Left cardiac atrium (tissue), 4 donors: Measurements from ENCODE around the gene DGCR6L. TPM values are rescaled to one million over a fixed set of nuclear protein-coding genes. Genes with fewer than 3 reads are reported as not detected.
"Not testable (repeated sequence)": the region's sequence is repeated elsewhere in the genome, so short reads cannot be mapped to it uniquely, and the experiment has no call there.

Source experiments
- ATAC-seq, 2 donors: fragments of 200-7000 bp; cut with Tn5 transposase; one replicate each; pipeline ENCODE4 v1.9.1; 2020; ENCODE audit warnings: mild to moderate bottlenecking in 2 of 2, moderate library complexity in 2 of 2
- DNase-seq: peaks from one replicate; pipeline ENCODE4 v3.0.0-alpha.2; 2020
- intact Hi-C, 2 donors: fragments of 100-400 bp; cut with DNase I; formaldehyde crosslinking; loops; one replicate each; pipeline versions ENCODE4 v1.14.1 to v1.15.1; 2022 to 2023
- total RNA-seq, 2 donors: library from RNA; stranded (reverse); fragmentation: NEBNext Ultra II Directional; extraction: Animal tissue kit (Norgen Biotek cat#: 25700); gene quantifications; one replicate each; pipeline ENCODE4 v1.2.1, GENCODE V29; 2021
- donor health status: DM: no; HTN: yes; CAD: no.
- donor health status: DM: no; HTN: yes; CAD: no; lungs with severe emphysema.
- donor health status: DM: yes; HTN: yes; CAD: no.
- donor health status: Dilated cardiomyopathy.

DGCR6L gene
- total RNA-seq, 2 donors from 2014 or later: 35.1 to 41.3 TPM

GRCh38 chr22:20312396-20313191 lies 7.3 kb downstream of the DGCR6L start:
- ATAC-seq (no peak), DNase-seq (peak; percentile 3)
- intact Hi-C loops: no loop called here

- DNase-seq: peak; percentile 10
- ATAC-seq: not testable (repeated sequence)
Observed at GRCh38 chr22:20311249-20312062, 8.4 kb downstream of the DGCR6L start.

DNA sequence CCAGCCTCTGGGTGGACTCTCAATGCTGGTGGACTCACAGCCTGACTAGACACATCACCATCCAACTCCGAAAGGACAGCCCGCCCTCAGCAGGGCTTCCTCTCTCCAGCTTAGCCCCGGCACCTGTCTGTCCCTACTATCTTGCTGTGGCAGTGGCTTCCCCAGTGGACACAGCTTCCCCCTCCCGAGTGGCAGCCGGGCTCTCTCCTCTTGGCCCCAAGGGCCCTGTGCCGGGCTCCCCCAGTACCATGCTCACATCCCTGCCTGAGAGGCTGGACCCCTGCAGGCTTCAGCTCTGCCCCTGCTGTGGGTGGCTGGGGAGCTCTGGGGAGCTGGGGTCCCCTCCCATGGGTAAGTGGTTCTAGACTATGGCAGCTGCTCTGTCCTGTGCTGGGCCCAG lies 9.1 kb downstream of the DGCR6L start:
- intact Hi-C loops, ATAC-seq: not testable (repeated sequence)
- DNase-seq: peak; percentile 16

More at GRCh38 chr22:20311249-20312062, 8.4 kb downstream of the DGCR6L start:
- intact Hi-C loops: not testable (repeated sequence)

DNA sequence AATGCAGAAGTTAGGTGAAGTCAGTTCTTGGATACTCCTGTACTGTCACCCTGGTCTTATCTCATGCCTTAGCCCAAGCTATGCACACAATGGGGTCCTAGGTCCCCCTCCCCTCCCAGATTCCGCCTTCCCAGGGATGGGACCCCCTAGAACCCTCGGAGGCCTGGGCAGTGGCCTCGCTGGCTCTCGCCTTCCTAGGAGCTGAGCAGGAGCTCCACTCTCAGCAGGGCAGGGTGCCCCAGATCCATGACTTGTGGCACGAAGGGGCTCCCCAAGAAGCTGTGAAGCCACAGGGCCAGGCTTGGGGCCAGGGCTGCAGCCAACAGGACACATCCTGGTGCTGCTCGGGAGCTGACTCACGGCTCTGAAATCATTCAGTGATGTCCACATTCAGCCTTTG lies 9.7 kb downstream of the DGCR6L start:
- DNase-seq, intact Hi-C loops, ATAC-seq: not testable (repeated sequence)

DNA sequence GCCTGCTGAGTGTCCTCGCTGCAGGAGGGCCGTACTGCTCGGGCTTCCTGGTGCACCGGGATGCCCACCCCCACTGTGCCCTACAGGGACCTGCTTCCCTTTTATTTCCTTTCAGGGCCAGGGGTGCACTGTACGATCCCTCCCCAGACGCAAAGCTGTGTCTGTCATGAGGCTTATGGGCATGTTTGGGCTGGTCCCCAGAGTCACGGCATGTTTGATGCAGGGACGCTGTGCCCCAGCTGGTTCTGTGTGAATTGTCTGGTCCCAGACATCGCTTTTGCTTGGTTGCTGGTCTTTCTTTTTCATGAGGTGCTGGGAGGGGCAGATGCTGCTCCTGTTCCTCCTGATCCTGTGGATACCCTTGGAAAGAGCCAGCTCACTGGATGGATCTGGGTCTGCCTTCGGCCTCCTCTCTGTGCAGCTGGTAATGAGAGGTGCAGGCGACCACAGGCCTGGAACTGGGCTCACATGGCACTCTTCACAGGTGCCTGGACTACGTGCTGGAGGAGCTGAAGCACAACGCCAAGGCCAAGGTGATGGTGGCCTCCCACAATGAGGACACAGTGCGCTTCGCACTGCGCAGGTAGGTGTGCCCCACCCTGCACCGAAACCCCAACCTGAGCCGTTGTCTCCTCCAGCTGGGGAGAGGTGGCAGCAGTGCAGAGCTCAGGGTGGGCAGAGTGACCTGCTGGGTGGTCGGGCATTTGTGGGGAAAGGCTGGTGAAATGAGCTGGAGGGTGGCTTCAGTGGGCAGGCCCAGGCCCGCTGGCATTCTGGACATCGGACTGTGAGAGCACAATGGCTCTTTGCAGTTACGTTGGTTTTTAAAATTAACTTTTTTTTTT lies 10.8 kb downstream of the DGCR6L start:
- ATAC-seq, intact Hi-C loops: not testable (repeated sequence)
- DNase-seq: peak; percentile 12

DNA sequence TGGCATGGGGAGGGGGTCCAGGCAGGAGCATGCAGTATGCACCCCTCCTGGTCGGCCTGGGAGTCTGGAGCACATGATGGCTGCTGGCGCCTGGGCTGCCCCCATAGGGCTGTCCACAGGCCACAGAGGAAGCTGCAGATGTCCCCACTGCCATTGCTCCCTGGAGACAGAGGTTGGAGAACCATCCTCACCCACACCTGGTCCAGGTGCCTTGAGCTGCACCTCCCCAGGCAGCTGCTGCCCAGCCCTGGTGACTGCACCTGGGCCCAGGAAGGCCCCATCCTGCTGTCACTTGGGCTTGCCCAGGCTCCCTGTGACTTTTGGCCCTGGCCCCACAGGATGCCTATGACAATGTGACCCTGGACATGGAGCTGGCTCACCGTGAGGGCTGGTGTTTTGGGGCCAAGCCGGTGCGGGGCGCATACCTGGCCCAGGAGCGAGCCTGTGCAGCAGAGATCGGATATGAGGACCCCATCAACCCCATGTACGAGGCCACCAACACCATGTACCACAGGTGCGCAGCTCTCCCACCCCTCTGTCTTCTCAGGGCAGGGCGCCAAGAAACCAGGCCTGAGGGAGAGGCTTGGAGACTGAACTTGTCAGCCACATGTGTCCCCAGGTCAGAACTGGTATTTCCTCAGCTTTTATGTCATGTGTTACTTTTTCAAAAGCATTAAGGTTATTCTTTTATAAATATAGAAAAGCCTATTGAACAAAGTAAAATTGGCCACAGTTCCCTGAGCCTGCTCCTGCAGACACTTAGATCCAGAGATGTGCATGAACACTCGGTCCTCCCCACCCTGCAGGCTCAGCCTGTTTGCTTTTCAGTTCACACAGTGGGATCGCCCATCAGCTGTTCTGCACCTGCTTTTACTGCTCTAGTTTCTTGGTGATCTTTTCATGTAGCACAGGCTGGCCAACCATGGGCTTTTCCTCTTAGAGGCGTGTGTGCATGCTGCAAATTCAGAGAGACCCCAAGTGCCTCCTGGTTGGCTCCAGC lies 12.1 kb downstream of the DGCR6L start:
- intact Hi-C loops, DNase-seq, ATAC-seq: not testable (repeated sequence)

- intact Hi-C loops, ATAC-seq: not testable (repeated sequence)
- DNase-seq: peak; percentile 8
Observed at GRCh38 chr22:20306646-20307447, 13.0 kb downstream of the DGCR6L start.

- ATAC-seq (no peak), DNase-seq (peak; percentile 11)
- intact Hi-C loops: no loop called here
Observed at GRCh38 chr22:20305894-20306645, 13.8 kb downstream of the DGCR6L start.

- ATAC-seq, intact Hi-C loops: not testable (repeated sequence)
- DNase-seq: peak; percentile 4
Observed at GRCh38 chr22:20305230-20305893, 14.5 kb downstream of the DGCR6L start.

GRCh38 chr22:20304646-20305045 lies 15.2 kb downstream of the DGCR6L start:
- ATAC-seq: no peak
- DNase-seq: peak; percentile 13
- intact Hi-C loops: no loop called here

- intact Hi-C loops, ATAC-seq, DNase-seq: not testable (repeated sequence)
Observed at GRCh38 chr22:20303229-20303534, 16.7 kb downstream of the DGCR6L start.

DNA sequence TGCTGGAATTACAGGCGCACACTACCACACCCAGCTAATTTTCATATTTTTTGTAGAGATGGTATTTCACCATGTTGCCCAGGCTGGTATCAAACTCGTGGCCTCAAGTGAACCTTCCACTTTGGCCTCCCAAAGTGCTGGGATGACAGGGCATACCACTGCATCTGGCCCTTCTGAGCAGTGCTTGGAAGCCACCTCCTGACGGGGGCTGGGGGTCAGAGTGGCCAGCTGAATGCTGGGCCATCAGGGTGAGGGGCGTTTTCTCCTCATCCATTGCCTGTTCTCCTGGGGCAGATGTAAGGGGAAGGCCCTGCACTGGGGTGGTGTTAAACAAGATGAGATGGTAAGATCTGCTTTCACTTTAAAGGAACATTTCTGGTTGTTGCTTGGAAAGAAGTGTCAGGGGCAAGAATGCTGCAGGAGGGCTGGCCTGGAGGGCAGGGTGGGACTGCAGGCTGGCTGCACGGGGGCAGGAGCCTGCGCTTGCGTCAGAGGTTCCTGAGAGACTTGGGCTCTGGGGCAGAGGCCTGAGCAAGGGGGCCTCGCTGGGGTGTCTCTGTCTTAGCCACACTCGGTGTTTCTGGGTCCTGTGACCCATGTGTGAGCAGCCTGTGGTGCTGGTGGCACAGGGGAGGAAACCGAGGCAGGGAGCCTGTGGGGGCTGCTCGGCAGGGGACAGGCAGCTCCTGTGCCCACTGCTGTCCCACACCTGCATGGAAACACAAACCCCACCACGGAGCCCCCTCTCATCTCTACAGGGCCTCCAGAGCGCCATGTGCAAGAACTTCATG lies 17.2 kb downstream of the DGCR6L start:
- DNase-seq: peak; percentile 4
- intact Hi-C loops: no loop called here
- no peak for ATAC-seq

- intact Hi-C loops: no loop called here
- DNase-seq (no peak), ATAC-seq (peak; percentile 29 to 54)
Observed at GRCh38 chr22:20299746-20300136, 20.1 kb downstream of the DGCR6L start.

DNA sequence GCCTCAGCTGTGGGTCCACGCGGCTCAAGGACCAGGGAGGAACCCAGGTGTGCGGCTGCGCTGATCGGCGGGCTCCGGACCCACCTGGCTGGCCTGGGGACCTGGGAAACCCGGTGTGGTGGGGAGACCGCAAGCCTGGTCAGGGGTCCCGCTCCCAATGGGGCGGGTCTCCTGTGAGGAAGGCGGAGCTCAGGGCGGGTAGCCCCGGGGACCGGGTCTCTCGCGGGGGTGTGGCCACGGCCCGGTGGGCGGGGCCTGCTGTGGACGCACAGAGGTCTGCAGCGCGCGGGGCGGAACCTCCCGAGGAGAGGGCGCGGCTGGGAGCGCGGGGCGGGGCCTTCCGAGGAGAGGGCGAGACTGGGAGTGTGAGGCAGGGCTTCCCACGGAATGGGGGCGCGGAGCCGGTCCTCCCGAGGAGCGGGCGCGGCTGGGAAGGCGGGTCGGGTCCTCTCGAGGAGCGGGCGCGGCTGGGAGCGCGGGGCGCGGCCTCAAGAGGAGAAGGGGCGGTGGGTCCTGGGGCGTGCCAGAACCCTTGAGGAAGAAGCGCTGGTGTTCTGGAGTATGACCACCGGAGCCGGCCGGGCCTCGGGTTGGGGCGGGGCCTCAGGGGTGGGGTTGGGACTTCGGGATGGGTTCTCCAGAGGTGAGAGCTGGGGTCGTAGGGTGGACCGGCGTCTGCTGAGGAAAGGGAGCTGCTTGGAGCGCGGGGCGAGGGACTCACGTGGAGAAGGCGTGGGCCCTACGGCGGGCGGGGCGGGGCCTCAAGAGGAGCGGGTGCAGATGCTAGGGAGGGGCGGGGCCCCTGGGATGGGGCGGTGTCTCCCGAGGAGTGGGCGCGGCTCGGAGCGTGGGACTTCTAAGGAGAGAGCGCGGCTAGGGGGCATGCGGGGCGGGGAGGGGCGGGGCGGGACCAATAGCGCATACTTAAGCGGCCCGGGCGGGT lies 20.8 kb downstream of the DGCR6L start:
- ATAC-seq (peak; percentile 95 to 96), DNase-seq (peak; percentile 91)
- intact Hi-C loops: no loop called here
